ENCODE measurements around the gene KCNH6.

GRCh38 chr17:63514477-63514876 lies 8.7 kb upstream of the KCNH6 start:
- TF ChIP-seq EP300 (IDR thresholded peaks at IDR 0.05) (no peak), CTCF (IDR thresholded peaks at IDR 0.05) (no peak)
